HG03103 (cell line): Measurements from ENCODE around the gene IL1R2.

Experiments used
- ATAC-seq: cut with Tn5 transposase; IDR thresholded peaks from one replicate; pipeline ENCODE4 v1.9.1; 2021; ENCODE audit warnings: low read depth; ENCODE audit not compliant: unreplicated experiment

The IL1R2 gene

GRCh38 chr2:102016399-102016955, 24.7 kb downstream of the IL1R2 start:
- ATAC-seq: no peak

GRCh38 chr2:102018823-102019445, 27.2 kb downstream of the IL1R2 start:
- ATAC-seq: no peak

GRCh38 chr2:102020596-102021170, 28.9 kb downstream of the IL1R2 start:
- ATAC-seq: peak; percentile 76

- no peak for ATAC-seq
Measured at GRCh38 chr2:102021779-102022178, 30.0 kb downstream of the IL1R2 start.

- no peak for ATAC-seq
Measured at GRCh38 chr2:102022884-102023539, 31.3 kb downstream of the IL1R2 start.

- ATAC-seq: no peak
Measured at GRCh38 chr2:102024410-102024809, 32.6 kb downstream of the IL1R2 start.

GRCh38 chr2:102025016-102025501, 33.3 kb downstream of the IL1R2 start:
- ATAC-seq: no peak

- ATAC-seq: no peak
Measured at GRCh38 chr2:102025583-102026267, 34.0 kb downstream of the IL1R2 start.

- ATAC-seq: no peak
Measured at GRCh38 chr2:102027036-102027980, 35.5 kb downstream of the IL1R2 start.

GRCh38 chr2:102028470-102028869, 36.7 kb downstream of the IL1R2 start:
- ATAC-seq: no peak

GRCh38 chr2:102029405-102029804, 37.6 kb downstream of the IL1R2 start:
- ATAC-seq: no peak

GRCh38 chr2:102029952-102030351, 38.2 kb downstream of the IL1R2 start:
- ATAC-seq: no peak

GRCh38 chr2:102030502-102030854, 38.7 kb downstream of the IL1R2 start:
- ATAC-seq: no peak

GRCh38 chr2:102030855-102031527, 39.2 kb downstream of the IL1R2 start:
- ATAC-seq: no peak

- ATAC-seq: no peak
Measured at GRCh38 chr2:102032368-102033030, 40.7 kb downstream of the IL1R2 start.

GRCh38 chr2:102033031-102033749, 41.4 kb downstream of the IL1R2 start:
- ATAC-seq: peak; percentile 52

GRCh38 chr2:102033750-102034682, 42.3 kb downstream of the IL1R2 start:
- no peak for ATAC-seq
